Keratinocyte (primary cell): ENCODE measurements around the gene TSHR. TPM values are rescaled to one million over a fixed set of nuclear protein-coding genes. Genes with fewer than 3 reads are reported as not detected.

Source experiments
- DNase-seq: peaks from one replicate; pipeline ENCODE4 v3.0.0-alpha.2; 2011; ENCODE audit warnings: low read depth, missing footprints, low spot score
- FAIRE-seq: peaks from 2 replicates; lab custom pipeline; 2011; peaks lifted over from hg19 to GRCh38; lab: Jason Lieb, UNC
- H2AFZ ChIP-seq: 2 replicates; pipeline ENCODE4 v1.6.0; 2012; ENCODE audit warnings: low read length, control low read depth, inconsistent platforms; ENCODE audit not compliant: control insufficient read depth
- H3K27ac ChIP-seq: 2 replicates; pipeline ENCODE4 v1.5.1; 2011; ENCODE audit warnings: low read length; ENCODE audit not compliant: control insufficient read depth, insufficient read depth
- H3K27me3 ChIP-seq: 3 replicates; pipeline ENCODE4 v1.6.0; 2011; ENCODE audit warnings: low read length; ENCODE audit not compliant: control insufficient read depth, insufficient read depth; ENCODE audit errors: extremely low read depth
- H3K36me3 ChIP-seq, 2 experiments: 2 replicates in 1 of 2; 3 replicates in 1 of 2; pipeline ENCODE4 v1.5.1; 2011; ENCODE audit warnings: low read length in 2 of 2, mild to moderate bottlenecking in 1 of 2; ENCODE audit not compliant: control insufficient read depth in 2 of 2, insufficient read depth in 2 of 2; ENCODE audit errors: extremely low read depth in 1 of 2
- H3K4me1 ChIP-seq: 3 replicates; pipeline ENCODE4 v1.5.1; 2011; ENCODE audit warnings: low read length; ENCODE audit not compliant: control insufficient read depth, insufficient read depth; ENCODE audit errors: extremely low read depth
- H3K4me2 ChIP-seq: 3 replicates; pipeline ENCODE4 v1.6.0; 2011; ENCODE audit warnings: low read depth, low read length; ENCODE audit not compliant: control insufficient read depth, insufficient read depth; ENCODE audit errors: extremely low read depth
- H3K4me3 ChIP-seq, 3 experiments: fragments of 200-600 bp in 1 of 3; sonication (generic) in 1 of 3; 2 replicates in 2 of 3; 3 replicates in 1 of 3; pipeline ENCODE4 v1.5.1; 2011 to 2016; ENCODE audit warnings: low read length in 3 of 3, mild to moderate bottlenecking in 3 of 3, control low read depth in 2 of 3, inconsistent platforms in 1 of 3, low read depth in 1 of 3, mixed read lengths in 1 of 3, mixed run types in 1 of 3, moderate library complexity in 1 of 3; ENCODE audit not compliant: control insufficient read depth in 2 of 3, insufficient read depth in 2 of 3; ENCODE audit errors: extremely low read depth in 1 of 3
- H3K79me2 ChIP-seq: 2 replicates; pipeline ENCODE4 v1.6.0; 2012; ENCODE audit warnings: low read length; ENCODE audit not compliant: control insufficient read depth, insufficient read depth
- H3K9ac ChIP-seq: 3 replicates; pipeline ENCODE4 v1.6.0; 2011; ENCODE audit warnings: low read length; ENCODE audit not compliant: control insufficient read depth, insufficient read depth; ENCODE audit errors: extremely low read depth
- H3K9me1 ChIP-seq: 3 replicates; pipeline ENCODE4 v1.6.0; 2011; ENCODE audit warnings: low read length; ENCODE audit not compliant: control insufficient read depth, insufficient read depth; ENCODE audit errors: extremely low read depth
- H3K9me3 ChIP-seq: 2 replicates; pipeline ENCODE4 v1.5.1; 2012; ENCODE audit warnings: low read depth, low read length; ENCODE audit not compliant: control insufficient read depth
- H4K20me1 ChIP-seq: 3 replicates; pipeline ENCODE4 v1.6.0; 2011; ENCODE audit warnings: low read length; ENCODE audit not compliant: control insufficient read depth, insufficient read depth; ENCODE audit errors: extremely low read depth
- EZH2 ChIP-seq: IDR thresholded peaks from one replicate; pipeline ENCODE4 v1.6.1; 2012; ENCODE audit warnings: inconsistent platforms, mild to moderate bottlenecking, low read length, moderate library complexity
- dilution Hi-C: fragments of 300-500 bp; cut with MboI; formaldehyde crosslinking; loops from one replicate; pipeline ENCODE4 v1.7.0; 2020; ENCODE audit warnings: low sequenced_read_pairs; ENCODE audit not compliant: extremely low pct_ligation_motif_present
- polyA plus RNA-seq, 5 experiments: library from polyadenylated mRNA; depleted of rRNA in 3 of 5; stranded (reverse) in 3 of 5; stranded (forward) in 1 of 5; unstranded in 1 of 5; fragments of >200 nt; gene quantifications; 1 replicate in 1 of 5; 2 replicates in 3 of 5; 3 replicates in 1 of 5; pipeline versions ENCODE4 v1.2.1 to v1.2.3, GENCODE V29; 2011 to 2012; ENCODE audit warnings: missing spikeins in 2 of 5, low read depth in 1 of 5, low replicate concordance in 1 of 5
- TF ChIP-seq, protein P1 (sequence below), 3 experiments: IDR thresholded peaks in 1 of 3; conservative IDR thresholded peaks in 1 of 3; optimal IDR thresholded peaks in 1 of 3; 2 replicates in 2 of 3; 3 replicates in 1 of 3; pipeline versions ENCODE3 to v1.5.1; 2011; ENCODE audit warnings: low read length in 3 of 3, mild to moderate bottlenecking in 3 of 3, moderate library complexity in 2 of 3, control low read depth in 1 of 3, inconsistent platforms in 1 of 3; ENCODE audit not compliant: insufficient read depth in 2 of 3; ENCODE audit errors: extremely low read depth in 1 of 3

TSHR gene
- polyA plus RNA-seq, 1 donor (not counting 4 experiments of a cell fraction or from before 2014, with no cell fraction given) = 0.03 TPM

DNA sequence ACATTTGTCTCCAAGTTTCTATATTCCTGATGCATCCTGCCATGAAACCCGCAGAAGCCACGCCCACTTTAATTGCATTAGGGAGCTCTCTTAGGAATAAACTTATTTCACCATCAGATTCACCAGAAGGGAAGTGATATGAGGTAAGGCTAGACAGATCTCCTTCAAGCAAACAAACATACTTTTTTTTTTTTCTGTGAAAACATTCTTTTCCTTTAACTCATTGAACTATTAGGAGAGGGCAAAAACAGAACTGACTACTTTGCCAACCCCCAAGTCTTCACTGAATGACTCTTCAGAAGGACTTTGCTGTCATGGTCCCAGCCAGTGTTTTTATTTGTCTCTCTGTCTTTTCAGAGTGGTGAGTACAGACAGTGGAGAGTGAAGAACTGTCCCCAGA lies 216.9 kb downstream of the TSHR start:
- FAIRE-seq (no peak), DNase-seq (no peak)
- TF ChIP-seq, protein P1, sequence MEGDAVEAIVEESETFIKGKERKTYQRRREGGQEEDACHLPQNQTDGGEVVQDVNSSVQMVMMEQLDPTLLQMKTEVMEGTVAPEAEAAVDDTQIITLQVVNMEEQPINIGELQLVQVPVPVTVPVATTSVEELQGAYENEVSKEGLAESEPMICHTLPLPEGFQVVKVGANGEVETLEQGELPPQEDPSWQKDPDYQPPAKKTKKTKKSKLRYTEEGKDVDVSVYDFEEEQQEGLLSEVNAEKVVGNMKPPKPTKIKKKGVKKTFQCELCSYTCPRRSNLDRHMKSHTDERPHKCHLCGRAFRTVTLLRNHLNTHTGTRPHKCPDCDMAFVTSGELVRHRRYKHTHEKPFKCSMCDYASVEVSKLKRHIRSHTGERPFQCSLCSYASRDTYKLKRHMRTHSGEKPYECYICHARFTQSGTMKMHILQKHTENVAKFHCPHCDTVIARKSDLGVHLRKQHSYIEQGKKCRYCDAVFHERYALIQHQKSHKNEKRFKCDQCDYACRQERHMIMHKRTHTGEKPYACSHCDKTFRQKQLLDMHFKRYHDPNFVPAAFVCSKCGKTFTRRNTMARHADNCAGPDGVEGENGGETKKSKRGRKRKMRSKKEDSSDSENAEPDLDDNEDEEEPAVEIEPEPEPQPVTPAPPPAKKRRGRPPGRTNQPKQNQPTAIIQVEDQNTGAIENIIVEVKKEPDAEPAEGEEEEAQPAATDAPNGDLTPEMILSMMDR (optimal IDR thresholded peaks at IDR 0.05 in 1 of 3, IDR thresholded peaks at IDR 0.05 in 1 of 3, conservative IDR thresholded peaks at IDR 0.05 in 1 of 3; ENCODE audit: extremely low read depth in 1 of 3, insufficient read depth in 2 of 3, low read length in 3 of 3) = no peak
- no peak for TF ChIP-seq EZH2
- H3K9me1 ChIP-seq = no peaks in the 10 kb centered on the region
- dilution Hi-C loops = no loop called here
- H3K4me2 ChIP-seq = no peak overlapping the region
- H3K27me3 ChIP-seq = no peaks in the 10 kb centered on the region
- H3K27ac ChIP-seq = no peak overlapping the region
- H3K4me3 ChIP-seq = no peak overlapping the region
- H4K20me1 ChIP-seq = no peaks in the 10 kb centered on the region
- no peaks in the 10 kb centered on the region for H3K9me3 ChIP-seq
- no peaks in the 10 kb centered on the region for H3K79me2 ChIP-seq
- no peak overlapping the region for H2AFZ ChIP-seq
- H3K4me1 ChIP-seq = peaks cover 9% of the 10 kb centered on the region
- H3K36me3 ChIP-seq = no peaks in the 10 kb centered on the region
- H3K9ac ChIP-seq = no peak overlapping the region

DNA sequence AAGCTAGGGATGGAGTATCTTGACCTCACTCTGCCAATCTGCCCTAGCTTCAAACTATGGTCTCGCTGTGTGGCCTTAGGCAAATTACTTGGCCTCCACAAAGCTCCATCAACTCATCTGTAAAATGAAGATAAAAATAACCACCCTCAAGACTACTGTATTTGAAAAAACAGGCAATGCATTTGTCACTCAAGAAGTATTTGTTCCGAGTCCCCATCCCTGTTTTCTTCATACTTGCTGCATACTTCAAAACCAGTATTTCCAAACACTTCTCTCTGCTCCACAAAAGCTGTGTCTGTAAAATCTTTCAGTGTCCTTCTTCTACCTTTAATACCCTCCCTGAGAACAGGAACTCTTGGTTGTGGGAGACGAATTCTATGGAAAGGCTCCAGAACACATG lies 217.5 kb downstream of the TSHR start:
- Histone ChIP-seq H2AFZ (no peak overlapping the region), H3K36me3 (no peaks in the 10 kb centered on the region), H3K4me2 (no peak overlapping the region), H3K9me1 (no peaks in the 10 kb centered on the region), H3K4me3 (no peak overlapping the region), H4K20me1 (no peaks in the 10 kb centered on the region), H3K27me3 (no peaks in the 10 kb centered on the region), H3K27ac (no peak overlapping the region), H3K9me3 (no peaks in the 10 kb centered on the region), H3K79me2 (no peaks in the 10 kb centered on the region), H3K4me1 (peaks cover 9% of the 10 kb centered on the region), H3K9ac (no peak overlapping the region)
- DNase-seq (no peak), FAIRE-seq (no peak)
- dilution Hi-C loops = no loop called here
- TF ChIP-seq EZH2 = no peak
- TF ChIP-seq, protein P1 (optimal IDR thresholded peaks at IDR 0.05 in 1 of 3, IDR thresholded peaks at IDR 0.05 in 1 of 3, conservative IDR thresholded peaks at IDR 0.05 in 1 of 3; ENCODE audit: extremely low read depth in 1 of 3, insufficient read depth in 2 of 3, low read length in 3 of 3) = no peak
